AG04449 (cell line): ENCODE measurements around the gene NR2F1.

Experiments used
- CTCF ChIA-PET: fragments of 350-600 bp; formaldehyde crosslinking; extraction: SDS; loops from one replicate; lab custom pipeline; 2021; ENCODE audit warnings: antibody characterized with exemption; lab: Yijun Ruan, JAX
- POLR2A ChIA-PET: fragments of 400-600, 350-600 bp; formaldehyde crosslinking; extraction: SDS; loops from one replicate; lab custom pipeline; 2020; ENCODE audit warnings: antibody characterized with exemption, inconsistent platforms; lab: Yijun Ruan, JAX
- DNase-seq: peaks from one replicate; pipeline ENCODE4 v3.0.0-alpha.2; 2010; ENCODE audit warnings: low read depth, low spot score
- H3K4me3 ChIP-seq: 2 replicates; pipeline ENCODE4 v1.5.1; 2011; ENCODE audit warnings: low read depth, mild to moderate bottlenecking, control low read depth, low read length
- TF ChIP-seq, protein P1 (sequence below): IDR thresholded peaks from one replicate; pipeline ENCODE4 v1.5.1; 2011; ENCODE audit warnings: mild to moderate bottlenecking, moderate library complexity, low read length, control low read depth, inconsistent platforms; ENCODE audit not compliant: insufficient read depth; ENCODE audit errors: missing control alignments

Gene NR2F1

DNA sequence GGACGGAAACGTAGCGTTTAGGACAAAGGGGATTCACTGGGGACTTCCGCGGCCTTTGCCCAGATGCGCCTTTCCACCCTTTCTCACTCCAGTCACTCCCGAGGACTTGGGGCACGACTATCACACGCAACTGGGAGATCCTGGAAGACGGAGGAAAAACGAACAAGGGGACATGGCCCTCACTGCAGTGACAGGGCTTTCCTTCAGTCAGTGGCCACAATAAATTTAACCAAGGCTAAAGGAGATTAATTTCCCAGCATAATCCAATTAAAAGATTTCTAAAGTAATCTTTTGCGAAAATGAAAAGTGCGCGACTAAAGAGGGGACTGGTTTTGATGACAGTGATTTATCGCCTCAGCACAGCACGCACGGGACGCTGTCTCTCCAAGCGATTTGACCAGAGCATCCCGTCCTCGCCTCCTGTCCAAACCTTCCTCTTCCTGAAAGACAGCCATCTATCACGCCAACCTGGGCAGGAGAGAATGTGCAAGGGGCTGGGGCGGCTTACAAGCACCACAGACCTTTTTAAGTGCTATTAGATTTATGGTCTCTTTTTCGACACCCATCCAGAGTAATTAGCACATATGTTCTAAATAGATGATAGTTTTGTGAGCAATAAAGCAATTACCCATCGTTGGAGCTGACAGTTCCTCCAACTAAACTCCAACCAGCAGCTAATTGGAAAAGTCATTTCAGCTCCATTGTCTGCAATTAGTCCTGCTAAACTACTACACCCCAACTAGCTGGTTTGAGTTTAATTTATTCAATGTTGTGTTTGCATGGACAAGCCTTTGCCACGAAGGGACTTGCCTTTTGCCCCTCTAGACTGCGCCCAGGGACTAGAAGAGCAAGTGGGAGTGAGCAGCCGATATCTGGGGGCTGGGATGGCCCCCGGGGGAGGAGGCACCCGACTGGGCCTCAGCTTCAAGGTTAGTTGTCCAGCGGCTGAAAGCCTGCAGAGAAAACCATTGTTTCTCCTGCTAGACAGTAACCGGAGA is 9.4 kb upstream of the NR2F1 start:
- H3K4me3 ChIP-seq = peak overlapping the region; percentile 47; the same call in 1 of the 2 replicates
- ChIA-PET CTCF (no interaction called here), POLR2A (no interaction called here)
- DNase-seq = no peak
- TF ChIP-seq, protein P1, sequence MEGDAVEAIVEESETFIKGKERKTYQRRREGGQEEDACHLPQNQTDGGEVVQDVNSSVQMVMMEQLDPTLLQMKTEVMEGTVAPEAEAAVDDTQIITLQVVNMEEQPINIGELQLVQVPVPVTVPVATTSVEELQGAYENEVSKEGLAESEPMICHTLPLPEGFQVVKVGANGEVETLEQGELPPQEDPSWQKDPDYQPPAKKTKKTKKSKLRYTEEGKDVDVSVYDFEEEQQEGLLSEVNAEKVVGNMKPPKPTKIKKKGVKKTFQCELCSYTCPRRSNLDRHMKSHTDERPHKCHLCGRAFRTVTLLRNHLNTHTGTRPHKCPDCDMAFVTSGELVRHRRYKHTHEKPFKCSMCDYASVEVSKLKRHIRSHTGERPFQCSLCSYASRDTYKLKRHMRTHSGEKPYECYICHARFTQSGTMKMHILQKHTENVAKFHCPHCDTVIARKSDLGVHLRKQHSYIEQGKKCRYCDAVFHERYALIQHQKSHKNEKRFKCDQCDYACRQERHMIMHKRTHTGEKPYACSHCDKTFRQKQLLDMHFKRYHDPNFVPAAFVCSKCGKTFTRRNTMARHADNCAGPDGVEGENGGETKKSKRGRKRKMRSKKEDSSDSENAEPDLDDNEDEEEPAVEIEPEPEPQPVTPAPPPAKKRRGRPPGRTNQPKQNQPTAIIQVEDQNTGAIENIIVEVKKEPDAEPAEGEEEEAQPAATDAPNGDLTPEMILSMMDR = no peak

DNA sequence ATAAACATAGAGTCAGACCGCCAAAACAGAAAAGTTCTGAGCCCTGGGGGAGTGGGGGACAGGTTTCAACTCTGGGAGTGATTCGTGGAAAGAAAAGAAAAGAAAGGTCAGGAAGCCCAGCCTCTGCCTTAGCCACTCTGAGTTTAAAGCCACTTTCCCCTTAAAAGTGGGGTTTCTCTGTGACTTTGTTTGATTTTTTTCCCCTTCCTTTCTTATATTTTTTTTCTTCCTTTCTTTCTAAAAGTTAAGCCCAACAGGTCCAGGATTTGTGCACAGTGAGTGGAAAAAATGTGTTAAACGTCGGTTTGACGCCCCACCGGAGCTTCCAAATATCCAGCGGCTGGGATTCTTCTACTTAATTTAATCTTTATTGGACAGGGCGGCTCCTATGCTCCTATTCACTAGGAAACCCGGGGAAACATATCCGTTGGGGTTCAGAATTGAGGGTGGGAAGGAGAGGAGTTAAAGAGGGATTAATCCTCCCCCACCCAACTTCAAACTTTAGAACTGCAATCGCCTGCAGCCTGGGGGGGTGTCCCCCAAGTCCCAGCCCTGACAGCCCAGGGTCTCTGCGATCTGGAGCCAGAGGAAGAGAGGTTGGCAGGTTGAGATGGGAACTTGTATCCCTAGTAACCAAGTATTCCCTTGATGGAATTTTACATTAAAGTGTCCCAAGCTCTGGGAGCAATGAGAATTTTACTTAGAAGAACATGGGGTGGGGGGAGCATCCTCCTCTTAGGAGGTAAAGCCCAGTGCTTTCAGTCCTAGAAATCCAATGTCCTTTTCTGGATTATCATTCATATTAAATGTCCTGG is 8.3 kb upstream of the NR2F1 start:
- TF ChIP-seq, protein P1 = no peak
- POLR2A ChIA-PET = no interaction called here
- no peak for DNase-seq
- CTCF ChIA-PET = no interaction called here
- no peak overlapping the region for H3K4me3 ChIP-seq

DNA sequence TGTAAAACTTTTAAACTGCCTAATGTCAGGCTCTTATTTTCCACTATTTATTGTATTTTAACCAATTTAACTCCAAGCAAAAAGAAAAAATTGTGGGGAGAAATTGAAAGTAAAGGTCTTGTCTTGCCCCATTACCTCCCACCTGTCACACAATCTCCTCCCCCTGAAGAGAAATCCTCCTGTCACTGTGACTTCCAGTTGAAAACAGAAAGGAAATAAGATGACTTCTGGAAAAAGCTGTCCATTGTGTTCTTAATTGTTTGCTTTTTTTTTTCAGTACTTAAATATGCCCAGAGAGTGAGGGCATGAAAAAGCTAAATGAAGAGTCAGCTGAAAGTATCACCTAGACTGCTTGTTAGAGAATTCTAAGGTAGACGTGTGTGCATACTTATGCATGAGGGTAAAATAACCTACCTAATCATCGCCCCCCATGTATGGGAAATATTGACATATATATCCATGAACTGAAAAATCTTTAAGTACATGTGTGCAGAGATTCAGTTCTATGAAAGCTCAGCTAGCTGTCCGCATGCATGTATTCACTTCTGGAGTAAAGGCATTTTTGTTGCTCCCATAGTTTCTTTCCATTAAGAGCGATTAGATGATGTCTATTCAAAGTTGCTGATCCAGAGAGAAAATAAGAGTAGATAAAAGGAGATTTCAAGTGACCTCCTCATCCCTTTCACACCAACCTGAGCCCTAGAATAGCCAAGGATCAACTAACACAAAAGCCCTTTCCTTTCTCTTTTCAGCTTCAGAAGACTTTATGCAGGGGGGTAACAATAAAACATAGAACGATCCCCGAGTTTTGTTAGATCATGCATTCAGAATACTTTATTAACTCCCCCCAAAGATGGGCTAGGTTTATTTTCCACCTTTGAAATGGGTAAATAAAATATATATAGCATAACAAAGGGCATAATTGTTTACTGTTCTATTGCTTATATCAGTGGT is 7.3 kb upstream of the NR2F1 start:
- TF ChIP-seq, protein P1 = no peak
- H3K4me3 ChIP-seq = no peak overlapping the region
- POLR2A ChIA-PET = no interaction called here
- no peak for DNase-seq
- CTCF ChIA-PET = no interaction called here

DNA sequence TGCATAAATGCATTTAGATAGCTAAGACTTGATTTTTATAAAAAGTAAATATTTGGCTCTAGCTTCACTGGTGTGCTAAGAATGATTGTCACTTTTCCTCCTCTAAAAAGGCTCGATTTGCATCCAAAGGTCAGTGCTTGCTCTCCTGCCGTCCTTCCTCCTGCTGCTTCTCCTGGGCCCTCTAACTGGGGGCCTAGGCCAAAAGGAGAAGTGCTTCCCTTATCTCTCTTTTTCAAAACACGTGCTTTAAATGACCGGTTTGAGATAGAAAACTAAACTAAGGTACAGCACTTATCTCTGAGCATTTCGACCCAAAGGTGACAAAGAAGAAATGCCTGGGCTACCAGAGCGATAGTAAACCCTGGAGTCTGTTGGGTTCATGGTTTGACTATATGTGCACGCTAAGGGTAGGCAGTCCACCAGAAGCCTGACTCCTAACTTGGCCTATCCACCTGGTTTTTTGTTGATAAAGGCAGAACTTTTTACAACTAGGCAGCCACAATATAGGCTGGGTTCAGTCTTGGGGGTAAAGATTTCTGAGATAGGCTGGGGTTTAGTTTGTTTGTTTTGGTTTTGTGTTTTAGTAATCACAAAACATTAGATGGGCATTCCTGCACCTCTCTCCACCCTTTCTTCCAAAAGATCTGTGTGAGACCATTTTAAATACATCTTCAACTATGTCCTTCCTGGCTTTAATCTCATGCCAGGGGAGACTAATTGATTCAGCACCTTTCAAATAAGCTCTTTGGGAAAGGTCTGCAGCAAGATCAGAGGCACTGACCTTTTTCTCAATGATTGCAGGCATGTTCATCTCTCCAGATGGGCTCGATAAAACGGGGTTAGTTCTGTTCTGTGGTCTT is 5.8 kb upstream of the NR2F1 start:
- ChIA-PET POLR2A (no interaction called here), CTCF (interaction anchor here (0.9 to 1.2 kb wide), 2 partner anchors 17 to 224 kb away, joined by 3 to 4 read pairs; no protein-coding TSS in a partner anchor)
- no peak overlapping the region for H3K4me3 ChIP-seq
- TF ChIP-seq, protein P1 = no peak
- no peak for DNase-seq
